Gastrocnemius medialis (tissue), 4 donors: ENCODE measurements around the gene ACAN. TPM values are rescaled to one million over a fixed set of nuclear protein-coding genes. Genes with fewer than 3 reads are reported as not detected.

Experiments used
- ATAC-seq, 2 donors: fragments of 150-250 bp; one replicate each; pipeline ENCODE4 v1.9.1; 2016
- DNase-seq, 2 donors: peaks; one replicate each; pipeline ENCODE4 v3.0.0-alpha.2; 2019
- H3K27ac ChIP-seq, 4 donors: fragments of 200-600 bp; sonication (generic); 1 replicate in 1 of 4; 2 replicates in 3 of 4; pipeline ENCODE4 v1.5.1; 2016 to 2018; ENCODE audit warnings: mild to moderate bottlenecking in 2 of 4, moderate library complexity in 1 of 4
- H3K27me3 ChIP-seq, 3 donors: fragments of 200-600 bp; sonication (generic) in 2 of 3; 1 replicate in 1 of 3; 2 replicates in 2 of 3; pipeline versions ENCODE4 v1.5.1 to v1.6.0; 2016 to 2019; ENCODE audit warnings: mild to moderate bottlenecking in 1 of 3, moderate library complexity in 1 of 3
- H3K36me3 ChIP-seq, 2 donors: fragments of 200-600 bp; sonication (generic) in 1 of 2; one replicate each; pipeline ENCODE4 v1.5.1; 2017 to 2018
- H3K4me1 ChIP-seq, 2 donors: fragments of 200-600 bp; sonication (generic) in 1 of 2; one replicate each; pipeline ENCODE4 v1.5.1; 2016 to 2017; ENCODE audit warnings: mild to moderate bottlenecking in 2 of 2
- H3K4me3 ChIP-seq, 4 donors: fragments of 200-600 bp; sonication (generic) in 3 of 4; 1 replicate in 1 of 4; 2 replicates in 3 of 4; pipeline ENCODE4 v1.5.1; 2016 to 2019; ENCODE audit warnings: mild to moderate bottlenecking in 2 of 4
- H3K9me3 ChIP-seq, 3 donors: fragments of 200-600 bp; sonication (generic) in 2 of 3; 1 replicate in 1 of 3; 2 replicates in 2 of 3; pipeline ENCODE4 v1.5.1; 2016 to 2019
- POLR2A ChIP-seq, 2 donors: fragments of 450-650 bp; IDR thresholded peaks; one replicate each; pipeline ENCODE4 v1.6.1; 2017; ENCODE audit warnings: antibody characterized with exemption in 2 of 2, mild to moderate bottlenecking in 2 of 2, moderate library complexity in 2 of 2
- in situ Hi-C, 4 donors: fragments of 200-750 bp; cut with MboI; loops; one replicate each; pipeline versions ENCODE4 v1.15.0 to v1.8.0; 2017; ENCODE audit warnings: low sequenced_read_pairs in 4 of 4
- intact Hi-C: fragments of 100-400 bp; cut with DNase I; formaldehyde crosslinking; loops from one replicate; pipeline ENCODE4 v1.15.1; 2023; ENCODE audit warnings: low total_unique reads
- total RNA-seq, 4 donors: library from RNA; depleted of rRNA; stranded (reverse); fragments of >200 nt; gene quantifications; one replicate each; pipeline versions ENCODE4 v1.1.0 to v1.2.3, GENCODE V29; 2016
- TF ChIP-seq, protein P1 (sequence below), 5 experiments: fragments of 450-650 bp in 3 of 5; fragments of 200-600 bp in 2 of 5; sonication (generic) in 2 of 5; IDR thresholded peaks in 4 of 5; conservative IDR thresholded peaks in 1 of 5; 1 replicate in 4 of 5; 2 replicates in 1 of 5; pipeline ENCODE4 v1.5.1; 2016 to 2019; ENCODE audit warnings: antibody characterized with exemption in 5 of 5, mild to moderate bottlenecking in 3 of 5, moderate library complexity in 3 of 5

The ACAN gene
- total RNA-seq, 4 donors from 2014 or later = 0.04 to 1.7 TPM; not detected in 2

DNA sequence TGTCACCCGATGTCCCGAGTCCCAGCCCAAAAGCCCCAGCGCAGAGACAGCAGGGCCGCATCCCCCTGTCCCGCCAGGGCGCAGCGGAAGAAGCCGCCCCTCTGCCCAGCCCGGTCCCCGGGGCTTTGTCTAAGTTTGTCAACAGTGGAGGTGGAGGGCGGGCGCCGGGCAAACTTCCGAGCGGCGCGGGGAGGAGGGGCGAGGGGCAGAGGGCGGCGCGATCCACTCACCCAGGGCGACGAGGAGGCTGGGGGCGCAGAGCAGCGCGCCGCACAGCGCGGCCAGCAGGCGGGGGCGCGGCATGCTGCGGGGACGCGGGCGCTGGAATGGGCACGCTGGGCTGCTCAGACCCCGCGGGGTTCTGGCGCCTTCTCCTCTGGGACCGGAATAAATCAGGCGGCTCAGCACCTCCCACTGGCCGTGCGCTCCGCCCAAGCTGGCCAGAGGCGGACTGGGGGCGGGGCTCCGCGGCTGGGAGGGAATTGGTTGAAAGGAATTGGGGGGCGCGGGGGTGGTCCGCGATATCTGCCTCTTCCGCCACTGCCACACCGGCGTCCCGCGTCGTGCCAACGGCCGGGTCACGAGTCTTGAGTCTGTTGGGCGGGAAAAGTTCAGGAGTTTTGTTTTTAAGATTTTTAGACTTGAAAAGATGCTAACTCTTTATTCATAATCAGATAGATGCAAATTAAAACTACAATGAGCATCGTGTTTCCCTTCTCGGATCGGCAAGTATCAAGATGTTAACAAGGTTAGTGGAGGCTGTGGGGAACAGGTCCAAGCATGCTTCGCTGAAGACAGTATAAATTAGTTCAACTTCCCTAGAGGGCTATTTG, 110.0 kb downstream of the ACAN start, which contains the start of gene MFGE8:
Gene MFGE8 (minus strand): TSS at position 363 of the 833 bp plus-strand sequence. CDS start 60 bp downstream, at position 303.
- Histone ChIP-seq H3K27me3 (no peaks in the 10 kb centered on the region), H3K36me3 (peaks cover 0 to 30% of the 10 kb centered on the region in 2 donors), H3K4me1 (peaks cover 40 to 42% of the 10 kb centered on the region in 2 donors), H3K27ac (peak within 1 kb of the TSS; percentile 92 to 99 (median 97)), H3K9me3 (no peaks in the 10 kb centered on the region), H3K4me3 (peak within 1 kb of the TSS; percentile 70 to 92 (median 86))
- DNase-seq (peak; percentile 74 to 86), ATAC-seq (peak; percentile 58 to 60)
- TF ChIP-seq, protein P1, sequence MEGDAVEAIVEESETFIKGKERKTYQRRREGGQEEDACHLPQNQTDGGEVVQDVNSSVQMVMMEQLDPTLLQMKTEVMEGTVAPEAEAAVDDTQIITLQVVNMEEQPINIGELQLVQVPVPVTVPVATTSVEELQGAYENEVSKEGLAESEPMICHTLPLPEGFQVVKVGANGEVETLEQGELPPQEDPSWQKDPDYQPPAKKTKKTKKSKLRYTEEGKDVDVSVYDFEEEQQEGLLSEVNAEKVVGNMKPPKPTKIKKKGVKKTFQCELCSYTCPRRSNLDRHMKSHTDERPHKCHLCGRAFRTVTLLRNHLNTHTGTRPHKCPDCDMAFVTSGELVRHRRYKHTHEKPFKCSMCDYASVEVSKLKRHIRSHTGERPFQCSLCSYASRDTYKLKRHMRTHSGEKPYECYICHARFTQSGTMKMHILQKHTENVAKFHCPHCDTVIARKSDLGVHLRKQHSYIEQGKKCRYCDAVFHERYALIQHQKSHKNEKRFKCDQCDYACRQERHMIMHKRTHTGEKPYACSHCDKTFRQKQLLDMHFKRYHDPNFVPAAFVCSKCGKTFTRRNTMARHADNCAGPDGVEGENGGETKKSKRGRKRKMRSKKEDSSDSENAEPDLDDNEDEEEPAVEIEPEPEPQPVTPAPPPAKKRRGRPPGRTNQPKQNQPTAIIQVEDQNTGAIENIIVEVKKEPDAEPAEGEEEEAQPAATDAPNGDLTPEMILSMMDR (IDR thresholded peaks at IDR 0.05 in 4 of 5, conservative IDR thresholded peaks at IDR 0.05 in 1 of 5) = peak in 2 of 5 experiments; percentile 25 to 35
- peak; percentile 99 for TF ChIP-seq POLR2A (IDR thresholded peaks at IDR 0.05)
- in situ Hi-C loops (loop anchor here in 2 of 4 donors (10.0 to 25.0 kb wide), 2 partner anchors 182 to 249 kb away; no protein-coding TSS in a partner anchor), intact Hi-C loops (loop anchor here (5.0 to 10.0 kb wide), 4 partner anchors 174 to 1189 kb away; partner anchors contain the start of genes ABHD2, IDH2 and ZNF710)

- DNase-seq (no peak), ATAC-seq (no peak)
- in situ Hi-C loops = loop anchor here in 2 of 4 donors (10.0 to 25.0 kb wide), 2 partner anchors 181 to 248 kb away; no protein-coding TSS in a partner anchor
- Histone ChIP-seq H3K27me3 (no peaks in the 10 kb centered on the region), H3K4me3 (peak overlapping the region; percentile 70 to 92 (median 86)), H3K9me3 (no peaks in the 10 kb centered on the region), H3K4me1 (peaks cover 38 to 40% of the 10 kb centered on the region in 2 donors), H3K36me3 (peaks cover 0 to 24% of the 10 kb centered on the region in 2 donors), H3K27ac (peak overlapping the region; percentile 92 to 99 (median 97))
- TF ChIP-seq POLR2A (IDR thresholded peaks at IDR 0.05) = no peak
- TF ChIP-seq, protein P1 (IDR thresholded peaks at IDR 0.05 in 4 of 5, conservative IDR thresholded peaks at IDR 0.05 in 1 of 5) = no peak
- intact Hi-C loops = loop anchor here (5.0 to 10.0 kb wide), 4 partner anchors 173 to 1188 kb away; partner anchors contain the start of genes ABHD2, IDH2 and ZNF710
Measured at GRCh38 chr15:88913850-88914169, 110.6 kb downstream of the ACAN start.

- no peaks in the 10 kb centered on the region for H3K27me3 ChIP-seq
- TF ChIP-seq, protein P1 (IDR thresholded peaks at IDR 0.05 in 4 of 5, conservative IDR thresholded peaks at IDR 0.05 in 1 of 5) = no peak
- no peak for TF ChIP-seq POLR2A (IDR thresholded peaks at IDR 0.05)
- peaks cover 0 to 8% of the 10 kb centered on the region in 2 donors for H3K36me3 ChIP-seq
- DNase-seq = no peak
- in situ Hi-C loops = loop anchor here in 2 of 4 donors (10.0 to 25.0 kb wide), 2 partner anchors 179 to 247 kb away; no protein-coding TSS in a partner anchor
- ATAC-seq = no peak
- H3K9me3 ChIP-seq = no peaks in the 10 kb centered on the region
- intact Hi-C loops = loop anchor here (10.0 kb wide), 2 partner anchors 769 to 1089 kb away; partner anchors contain the start of gene ZNF710
- H3K4me1 ChIP-seq = peaks cover 28% of the 10 kb centered on the region in 2 donors
- H3K27ac ChIP-seq = peak overlapping the region; percentile 92 to 99 (median 97)
- H3K4me3 ChIP-seq = no peak overlapping the region
Measured at GRCh38 chr15:88915354-88915753, 112.1 kb downstream of the ACAN start.

DNA sequence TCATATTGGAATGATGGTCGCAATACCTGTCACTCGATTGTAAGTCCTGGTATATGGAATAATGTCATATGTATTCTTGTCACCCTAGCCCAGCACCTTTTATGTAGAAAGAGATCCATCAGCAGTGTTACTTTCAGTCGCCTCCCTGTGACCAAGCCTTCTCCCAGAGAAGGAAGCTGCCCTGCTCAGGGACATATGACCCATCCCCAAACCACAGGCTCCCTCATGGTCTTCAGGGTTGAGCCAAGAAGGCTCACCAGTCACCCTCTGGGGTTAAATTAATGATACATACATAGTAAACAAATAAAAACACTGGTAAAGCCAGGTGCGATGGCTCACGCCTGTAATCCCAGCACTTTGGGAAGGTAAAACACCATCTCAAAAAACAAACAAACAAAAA, 114.5 kb downstream of the ACAN start:
- in situ Hi-C loops (loop anchor here in 2 of 4 donors (10.0 to 25.0 kb wide), 2 partner anchors 177 to 245 kb away; no protein-coding TSS in a partner anchor), intact Hi-C loops (loop anchor here (10.0 kb wide), 2 partner anchors 767 to 1087 kb away; partner anchors contain the start of gene ZNF710)
- no peaks in the 10 kb centered on the region for H3K36me3 ChIP-seq
- H3K4me3 ChIP-seq = no peak overlapping the region
- peak overlapping the region; percentile 83 to 99 (median 97) for H3K27ac ChIP-seq
- peaks cover 17 to 19% of the 10 kb centered on the region in 2 donors for H3K4me1 ChIP-seq
- no peak for DNase-seq
- H3K9me3 ChIP-seq = no peaks in the 10 kb centered on the region
- H3K27me3 ChIP-seq = no peaks in the 10 kb centered on the region
- no peak for ATAC-seq
- TF ChIP-seq POLR2A (IDR thresholded peaks at IDR 0.05) = no peak
- TF ChIP-seq, protein P1 (IDR thresholded peaks at IDR 0.05 in 4 of 5, conservative IDR thresholded peaks at IDR 0.05 in 1 of 5) = no peak
